GM20000 (cell line): ENCODE results near the gene MRPS2.

Experiments
- DNase-seq: peaks from one replicate; pipeline ENCODE4 v3.0.0; 2012; ENCODE audit warnings: low spot score
- TF ChIP-seq, protein P1 (sequence below): IDR thresholded peaks from 2 replicates; pipeline ENCODE4 v1.5.1; 2012; ENCODE audit warnings: mild to moderate bottlenecking, control low read depth; ENCODE audit errors: extremely low read depth, missing control alignments

The MRPS2 gene

DNA sequence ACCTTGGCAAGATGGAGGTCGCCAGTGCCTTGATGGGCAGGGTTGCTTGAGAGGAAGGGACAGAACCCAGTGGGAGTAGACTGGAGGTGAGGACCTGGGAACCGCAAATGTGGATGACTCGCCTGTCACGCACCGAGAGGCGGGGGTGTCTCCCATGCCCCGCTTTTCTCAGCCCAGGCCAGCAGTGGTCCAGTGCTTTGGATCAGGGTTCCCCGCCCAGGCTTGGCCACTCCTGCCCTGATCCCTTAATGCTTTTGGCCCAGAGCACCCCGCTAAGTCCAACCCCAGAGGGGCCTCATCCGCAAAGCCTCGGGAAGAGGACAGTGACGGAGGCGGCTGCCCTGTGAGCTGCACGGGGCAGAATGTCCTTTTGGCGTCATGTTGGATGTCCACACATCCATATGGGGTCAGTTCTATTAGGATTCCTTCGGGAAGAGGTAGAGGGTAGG is 2.4 kb downstream of the MRPS2 start:
- TF ChIP-seq, protein P1, sequence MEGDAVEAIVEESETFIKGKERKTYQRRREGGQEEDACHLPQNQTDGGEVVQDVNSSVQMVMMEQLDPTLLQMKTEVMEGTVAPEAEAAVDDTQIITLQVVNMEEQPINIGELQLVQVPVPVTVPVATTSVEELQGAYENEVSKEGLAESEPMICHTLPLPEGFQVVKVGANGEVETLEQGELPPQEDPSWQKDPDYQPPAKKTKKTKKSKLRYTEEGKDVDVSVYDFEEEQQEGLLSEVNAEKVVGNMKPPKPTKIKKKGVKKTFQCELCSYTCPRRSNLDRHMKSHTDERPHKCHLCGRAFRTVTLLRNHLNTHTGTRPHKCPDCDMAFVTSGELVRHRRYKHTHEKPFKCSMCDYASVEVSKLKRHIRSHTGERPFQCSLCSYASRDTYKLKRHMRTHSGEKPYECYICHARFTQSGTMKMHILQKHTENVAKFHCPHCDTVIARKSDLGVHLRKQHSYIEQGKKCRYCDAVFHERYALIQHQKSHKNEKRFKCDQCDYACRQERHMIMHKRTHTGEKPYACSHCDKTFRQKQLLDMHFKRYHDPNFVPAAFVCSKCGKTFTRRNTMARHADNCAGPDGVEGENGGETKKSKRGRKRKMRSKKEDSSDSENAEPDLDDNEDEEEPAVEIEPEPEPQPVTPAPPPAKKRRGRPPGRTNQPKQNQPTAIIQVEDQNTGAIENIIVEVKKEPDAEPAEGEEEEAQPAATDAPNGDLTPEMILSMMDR, result no peak

GRCh38 chr9:135503371-135504261 is 3.1 kb downstream of the MRPS2 start:
- no peak for DNase-seq
- TF ChIP-seq, protein P1, result no peak

More for the DNA sequence above, 2.4 kb downstream of the MRPS2 start:
- DNase-seq, result no peak

- TF ChIP-seq, protein P1, result peak; percentile 84
- DNase-seq, result peak; percentile 79
These were observed 4.1 kb downstream of the MRPS2 start for GRCh38 chr9:135504262-135505243.

GRCh38 chr9:135505406-135506187 is 5.1 kb downstream of the MRPS2 start:
- DNase-seq, result no peak
- TF ChIP-seq, protein P1, result no peak

DNA sequence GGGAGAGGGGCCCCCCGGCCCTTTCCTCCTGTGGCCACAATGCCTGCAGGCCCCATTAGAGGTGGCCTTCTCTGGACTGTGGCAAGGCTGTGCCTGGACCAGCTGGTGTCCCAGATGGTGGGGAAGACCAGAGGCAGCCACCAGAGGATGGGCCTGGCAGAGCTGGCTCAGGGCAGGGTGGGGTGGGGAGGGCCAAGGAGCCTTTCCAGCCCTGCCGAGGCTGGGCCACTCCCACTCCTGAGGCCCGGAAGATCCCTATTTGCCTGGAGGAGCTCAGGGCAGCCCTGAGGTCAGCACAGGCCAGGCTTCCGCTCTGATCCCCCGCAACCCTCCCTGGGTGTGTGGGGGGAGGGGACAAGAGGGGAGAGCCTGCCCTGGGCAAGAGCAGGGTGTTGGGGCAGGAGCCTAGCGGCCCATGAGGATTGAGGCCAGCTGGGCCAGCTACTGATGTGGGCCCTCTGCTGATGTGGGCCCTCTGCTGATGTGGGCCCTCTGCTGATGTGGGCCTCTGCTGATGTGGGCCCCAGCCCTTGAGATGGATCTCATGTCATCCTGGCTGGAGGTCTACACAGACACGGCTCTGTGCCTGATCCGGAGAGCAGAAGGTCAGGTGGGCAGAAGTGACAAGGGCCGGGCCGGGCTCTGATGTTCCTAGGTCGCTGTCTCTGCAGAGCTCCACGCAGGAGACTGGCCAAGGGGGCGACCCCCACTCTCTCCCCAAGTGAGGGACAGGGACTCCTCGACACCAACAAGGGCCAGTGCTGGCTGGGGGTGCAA is 6.0 kb downstream of the MRPS2 start:
- DNase-seq, result no peak

More for the DNA sequence above, 6.0 kb downstream of the MRPS2 start:
- TF ChIP-seq, protein P1, result no peak
